GM12878 (cell line): Measurements from ENCODE around the gene LPIN2. TPM values are rescaled to one million over a fixed set of nuclear protein-coding genes. Genes with fewer than 3 reads are reported as not detected.
"Not testable (repeated sequence)": the region's sequence is repeated elsewhere in the genome, so short reads cannot be mapped to it uniquely, and the experiment has no call there.

Experiments used
- ATAC-seq: fragments of 200-7000 bp; cut with Tn5 transposase; 3 replicates; pipeline ENCODE4 v1.9.1; 2020; ENCODE audit warnings: mild to moderate bottlenecking, moderate library complexity
- BruUV-seq: library from RNA; stranded (reverse); fragments of 400-500 nt; replicated peaks from 2 replicates; lab custom pipeline; 2021; lab: Mats Ljungman, UMichigan
- CTCF ChIA-PET: fragments of 300-600 bp; sonication (Branson Sonifier 250); formaldehyde crosslinking; extraction: SDS; loops from one replicate; lab custom pipeline; 2021; ENCODE audit warnings: inconsistent platforms; lab: Yijun Ruan, JAX
- POLR2A ChIA-PET: fragments of 350-600 bp; formaldehyde crosslinking; extraction: SDS; loops from one replicate; lab custom pipeline; 2021; ENCODE audit warnings: inconsistent platforms; lab: Charles Lee
- RAD21 ChIA-PET: fragments of 300-600 bp; sonication (Branson Sonifier 250); formaldehyde crosslinking; loops from one replicate; lab custom pipeline; 2023; ENCODE audit warnings: antibody characterized with exemption; ENCODE audit not compliant: unreplicated experiment; lab: Charles Lee
- SMC1A ChIA-PET: fragments of 300-600 bp; sonication (Branson Sonifier 250); formaldehyde crosslinking; loops from one replicate; lab custom pipeline; 2023; ENCODE audit not compliant: unreplicated experiment, uncharacterized antibody; lab: Charles Lee
- DNase-seq: peaks from one replicate; pipeline ENCODE4 v3.0.0-alpha.2; 2011; ENCODE audit warnings: low read depth, low spot score
- FAIRE-seq: peaks from 3 replicates; lab custom pipeline; 2011; peaks lifted over from hg19 to GRCh38; lab: Jason Lieb, UNC
- H2AFZ ChIP-seq: 2 replicates; pipeline ENCODE4 v1.6.0; 2011; ENCODE audit warnings: low read depth, low read length, control low read depth; ENCODE audit not compliant: control insufficient read depth
- H3K27ac ChIP-seq: 2 replicates; pipeline ENCODE4 v1.5.1; 2011; ENCODE audit warnings: control low read depth; ENCODE audit not compliant: control insufficient read depth, insufficient read depth
- H3K27me3 ChIP-seq, 2 experiments: replicated peaks in 1 of 2; 2 replicates each; pipeline versions ENCODE4 v1.6.0 to v1.6.1; 2011; ENCODE audit warnings: low read length in 1 of 2; ENCODE audit not compliant: control insufficient read depth in 2 of 2, insufficient read depth in 2 of 2
- H3K36me3 ChIP-seq, 2 experiments: 2 replicates each; pipeline ENCODE4 v1.5.1; 2011; ENCODE audit warnings: low read length in 1 of 2; ENCODE audit not compliant: control insufficient read depth in 2 of 2, insufficient read depth in 2 of 2
- H3K4me1 ChIP-seq: 2 replicates; pipeline ENCODE4 v1.6.1; 2011; ENCODE audit warnings: mild to moderate bottlenecking, low read length, moderate library complexity, mixed read lengths; ENCODE audit not compliant: control insufficient read depth, insufficient read depth
- H3K4me2 ChIP-seq: 2 replicates; pipeline ENCODE4 v1.6.0; 2011; ENCODE audit warnings: control low read depth; ENCODE audit not compliant: control insufficient read depth, insufficient read depth
- H3K4me3 ChIP-seq: fragments of 200-600 bp; sonication (generic); 2 replicates; pipeline ENCODE4 v1.5.1; 2016
- H3K79me2 ChIP-seq: 2 replicates; pipeline ENCODE4 v1.6.0; 2011; ENCODE audit warnings: low read length; ENCODE audit not compliant: control insufficient read depth, insufficient read depth
- H3K9ac ChIP-seq: 2 replicates; pipeline ENCODE4 v1.8.0; 2011; ENCODE audit warnings: low read length, control low read depth, mixed read lengths; ENCODE audit not compliant: control insufficient read depth, insufficient read depth
- H3K9me3 ChIP-seq: replicated peaks from 3 replicates; pipeline ENCODE4 v1.5.1; 2011; ENCODE audit warnings: mild to moderate bottlenecking, low read length; ENCODE audit not compliant: control insufficient read depth, insufficient read depth
- H4K20me1 ChIP-seq: 2 replicates; pipeline ENCODE4 v1.6.0; 2011; ENCODE audit not compliant: control insufficient read depth, insufficient read depth
- ZBTB4 ChIP-seq: fragments of 450-650 bp; formaldehyde crosslinking; IDR thresholded peaks from 2 replicates; pipeline ENCODE4 v1.4.0; 2022; ENCODE audit warnings: mild to moderate bottlenecking, moderate library complexity
- WGBS: methylation state at CpG from one replicate; pipeline ENCODE4 v1.1.6; 2016; ENCODE audit warnings: low lambda C conversion rate; ENCODE audit not compliant: insufficient replicate concordance, insufficient coverage; ENCODE audit errors: missing lambda C conversion rate; 5-methylcytosine and 5-hydroxymethylcytosine counted together
- in situ Hi-C: fragments of 300-500 bp; cut with MboI; formaldehyde crosslinking; loops from 9 replicates; pipeline ENCODE4 v1.14.3; 2018; ENCODE audit warnings: mixed read lengths
- intact Hi-C: fragments of 100-400 bp; cut with micrococcal nuclease; formaldehyde crosslinking; loops from one replicate; pipeline ENCODE4 v1.14.2; 2022; ENCODE audit not compliant: unreplicated experiment
- polyA plus RNA-seq, 11 experiments: library from polyadenylated mRNA; depleted of rRNA in 4 of 11; unstranded in 6 of 11; stranded (reverse) in 5 of 11; fragments of >200 nt; fragmentation: Nextera tagmentation in 4 of 11; fragmentation: Illumina TruSeq in 1 of 11; extraction: Ambion mirVana in 4 of 11; extraction: Trizol in 1 of 11; gene quantifications; 1 replicate in 1 of 11; 2 replicates in 10 of 11; pipeline versions ENCODE4 v1.2.1 to v1.2.3, GENCODE V29; 2011 to 2016; ENCODE audit warnings: inconsistent platforms in 2 of 11, missing spikeins in 2 of 11, low read depth in 1 of 11
- total RNA-seq, 4 experiments: library from RNA; depleted of rRNA in 3 of 4; stranded (reverse); fragments of >200 nt in 3 of 4; fragmentation: Illumina TruSeq in 1 of 4; extraction: Trizol in 1 of 4; gene quantifications; 2 replicates each; pipeline versions ENCODE4 v1.2.1 to v1.2.3, GENCODE V29; 2013 to 2021

LPIN2 gene
- total and polyA plus RNA-seq, 10 of the 15 experiments (the other 5 are each of a cell fraction or from before 2014, with no cell fraction given), result 4.1 to 28.0 (median 15.9) TPM

DNA sequence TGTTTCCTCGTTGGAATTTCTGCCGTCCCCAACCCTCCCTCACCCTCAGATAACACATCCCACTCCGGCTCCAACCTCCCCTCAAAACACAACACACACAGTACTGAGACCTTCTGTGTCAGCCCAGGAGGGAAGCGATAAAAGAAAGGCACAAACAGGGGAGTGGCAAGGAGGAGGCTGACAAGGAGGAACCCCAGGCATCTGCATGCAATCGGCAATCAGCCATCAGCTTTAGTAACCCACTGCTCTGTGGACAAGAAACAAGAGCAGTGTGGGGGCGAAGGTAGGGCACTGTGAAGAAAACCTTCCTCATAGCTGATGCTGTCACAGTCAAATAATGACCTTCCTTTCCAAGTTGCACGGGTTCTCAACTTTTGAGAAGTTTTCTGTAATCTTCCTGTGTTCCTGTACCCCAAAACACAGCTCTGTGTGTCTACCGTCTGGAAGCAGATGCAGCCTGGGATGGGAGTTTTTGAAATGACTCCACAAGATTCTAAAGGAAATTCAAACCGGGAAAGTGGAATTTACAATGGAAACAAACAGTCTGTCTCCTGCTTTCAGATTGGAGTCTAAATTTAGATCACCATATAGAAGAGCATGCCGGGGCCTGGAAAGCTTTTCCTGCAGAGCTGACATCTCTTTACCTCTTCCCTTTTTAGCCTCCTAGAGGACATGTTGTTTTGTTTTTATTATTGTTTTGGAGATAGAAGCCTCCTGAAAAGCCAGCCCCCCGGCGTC, 16.4 kb upstream of the LPIN2 start (continued):
- TF ChIP-seq ZBTB4, result no peak

DNA sequence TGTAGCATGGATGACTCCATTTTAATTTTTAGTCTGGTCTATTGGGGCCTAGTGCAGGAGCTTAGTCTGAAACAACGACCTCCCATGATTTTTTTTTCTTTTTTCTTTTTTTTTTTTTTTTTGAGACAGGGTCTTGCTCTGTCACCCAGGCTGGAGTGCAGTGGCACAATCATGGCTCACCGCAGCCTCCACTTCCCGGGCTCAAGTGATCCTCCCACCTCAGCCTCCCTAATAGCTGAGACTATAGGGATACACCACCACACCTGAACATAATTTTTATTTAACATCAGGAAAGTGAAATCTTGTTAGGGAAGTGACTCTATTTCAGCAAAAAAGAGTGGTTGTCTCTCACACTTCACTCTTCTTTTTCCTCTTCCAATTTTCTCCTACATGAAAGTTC, 15.2 kb upstream of the LPIN2 start:
- H3K9ac ChIP-seq, BruUV-seq, H3K9me3 ChIP-seq, DNase-seq, H3K79me2 ChIP-seq, SMC1A ChIA-PET, H3K4me2 ChIP-seq, H2AFZ ChIP-seq, H3K27me3 ChIP-seq, H4K20me1 ChIP-seq, POLR2A ChIA-PET, RAD21 ChIA-PET, ATAC-seq, in situ Hi-C loops, H3K4me3 ChIP-seq, H3K27ac ChIP-seq, FAIRE-seq, intact Hi-C loops, H3K36me3 ChIP-seq, H3K4me1 ChIP-seq: not testable (repeated sequence)
- WGBS, result 64% methylated on average over 3 of the region's 3 CpGs
- CTCF ChIA-PET, result interaction anchor here (1.5 kb wide), 1 partner anchor 34 kb away, joined by 5 read pairs; no protein-coding TSS in a partner anchor
